SK-N-SH (cell line): Measurements from ENCODE around the gene RALGDS. TPM values are rescaled to one million over a fixed set of nuclear protein-coding genes. Genes with fewer than 3 reads are reported as not detected.

Source experiments
- CTCF ChIA-PET: fragments of 300-600, 350-600 bp; formaldehyde crosslinking; extraction: SDS; loops from one replicate; lab custom pipeline; 2021; lab: Yijun Ruan, JAX
- POLR2A ChIA-PET: fragments of 350-600 bp; sonication (Branson Sonifier 250); formaldehyde crosslinking; extraction: SDS; loops from one replicate; lab custom pipeline; 2020; ENCODE audit warnings: antibody characterized with exemption, inconsistent platforms; lab: Yijun Ruan, JAX
- DNase-seq: peaks from one replicate; pipeline ENCODE4 v3.0.0; 2012
- H2AFZ ChIP-seq: fragments of 200-600 bp; sonication (generic); 2 replicates; pipeline ENCODE4 v1.8.1; 2016; ENCODE audit warnings: antibody characterized with exemption, mild to moderate bottlenecking, low read depth
- H3F3A ChIP-seq: fragments of 200-600 bp; sonication (generic); replicated peaks from 2 replicates; pipeline ENCODE3; 2016; ENCODE audit warnings: antibody characterized with exemption, mild to moderate bottlenecking; ENCODE audit not compliant: insufficient read depth
- H3K27ac ChIP-seq, 2 experiments: fragments of 200-500 bp in 1 of 2; fragments of 200-600 bp in 1 of 2; sonication (Bioruptor generic) in 1 of 2; sonication (generic), shearing (Covaris generic) in 1 of 2; 2 replicates each; pipeline versions ENCODE4 v1.5.1 to v1.6.1; 2014 to 2016; ENCODE audit warnings: low read depth in 2 of 2, inconsistent platforms in 1 of 2, low read length in 1 of 2, mild to moderate bottlenecking in 1 of 2, mixed read lengths in 1 of 2
- H3K27me3 ChIP-seq: fragments of 200-600 bp; sonication (generic), shearing (Covaris generic); 2 replicates; pipeline ENCODE4 v1.6.1; 2016; ENCODE audit warnings: mixed run types; ENCODE audit not compliant: insufficient read depth
- H3K36me3 ChIP-seq, 2 experiments: fragments of 200-500 bp in 1 of 2; fragments of 200-600 bp in 1 of 2; sonication (Bioruptor generic) in 1 of 2; sonication (generic) in 1 of 2; replicated peaks in 1 of 2; 2 replicates each; pipeline versions ENCODE3 to v1.5.1; 2014 to 2016; ENCODE audit warnings: low read length in 1 of 2, mild to moderate bottlenecking in 1 of 2; ENCODE audit not compliant: insufficient read depth in 2 of 2, control insufficient read depth in 1 of 2
- H3K4me1 ChIP-seq, 2 experiments: fragments of 200-500 bp in 1 of 2; fragments of 200-600 bp in 1 of 2; sonication (Bioruptor generic) in 1 of 2; sonication (generic), shearing (Covaris generic) in 1 of 2; 2 replicates each; pipeline versions ENCODE4 v1.5.1 to v1.6.1; 2014 to 2016; ENCODE audit warnings: low read depth in 1 of 2, low read length in 1 of 2, mixed run types in 1 of 2; ENCODE audit not compliant: insufficient read depth in 2 of 2, control insufficient read depth in 1 of 2
- H3K4me2 ChIP-seq: fragments of 200-600 bp; sonication (generic), shearing (Covaris generic); 2 replicates; pipeline ENCODE4 v1.6.1; 2017; ENCODE audit warnings: mixed run types
- H3K4me3 ChIP-seq, 2 experiments: fragments of 200-500 bp in 1 of 2; fragments of 200-600 bp in 1 of 2; sonication (Bioruptor generic) in 1 of 2; sonication (generic), shearing (Covaris generic) in 1 of 2; 2 replicates each; pipeline versions ENCODE4 v1.5.1 to v1.8.1; 2014 to 2016; ENCODE audit warnings: low read depth in 2 of 2, inconsistent platforms in 1 of 2, low read length in 1 of 2, mild to moderate bottlenecking in 1 of 2, mixed read lengths in 1 of 2, moderate library complexity in 1 of 2
- H3K79me2 ChIP-seq: fragments of 200-600 bp; sonication (generic); 2 replicates; pipeline ENCODE4 v1.8.1; 2017; ENCODE audit warnings: mild to moderate bottlenecking; ENCODE audit not compliant: insufficient read depth
- H3K9ac ChIP-seq: fragments of 200-600 bp; sonication (generic); 2 replicates; pipeline ENCODE4 v1.6.1; 2017; ENCODE audit warnings: mixed run types
- H3K9me2 ChIP-seq: fragments of 200-600 bp; sonication (generic); 2 replicates; pipeline ENCODE4 v1.6.1; 2017; ENCODE audit warnings: mixed run types
- H3K9me3 ChIP-seq: fragments of 200-600 bp; sonication (generic); 2 replicates; pipeline ENCODE4 v1.6.1; 2017; ENCODE audit warnings: mixed run types, mild to moderate bottlenecking, moderate library complexity
- H4K20me1 ChIP-seq: fragments of 200-600 bp; sonication (generic); 2 replicates; pipeline ENCODE4 v1.6.1; 2017; ENCODE audit warnings: mild to moderate bottlenecking, mixed run types; ENCODE audit not compliant: insufficient read depth
- CHD2 ChIP-seq: fragments of 150-350 bp; IDR thresholded peaks from 2 replicates; pipeline ENCODE4 v1.6.1; 2018; ENCODE audit warnings: low read length; ENCODE audit not compliant: partially characterized antibody
- CTCF ChIP-seq: fragments of 200-600 bp; sonication (generic); IDR thresholded peaks from 2 replicates; pipeline ENCODE4 v1.6.1; 2017; ENCODE audit warnings: antibody characterized with exemption, mild to moderate bottlenecking, moderate library complexity
- ELF1 ChIP-seq: IDR thresholded peaks from 2 replicates; pipeline ENCODE4 v1.4.0; 2012
- EP300 ChIP-seq, 2 experiments: IDR thresholded peaks; 2 replicates each; pipeline versions ENCODE4 v1.4.0 to v1.6.1; 2012; ENCODE audit warnings: borderline replicate concordance in 1 of 2, low read depth in 1 of 2, low read length in 1 of 2
- EZH2phosphoT487 ChIP-seq: fragments of 200-600 bp; sonication (generic); IDR thresholded peaks from 2 replicates; pipeline ENCODE4 v1.6.1; 2017; ENCODE audit warnings: low read depth, mixed run types, mild to moderate bottlenecking, antibody characterized with exemption, moderate library complexity, borderline replicate concordance
- FOXJ3 ChIP-seq: sonication (generic); formaldehyde crosslinking; IDR thresholded peaks from 2 replicates; pipeline ENCODE4 v1.5.1; 2020; ENCODE audit warnings: mild to moderate bottlenecking, missing genetic modification reagents
- FOXM1 ChIP-seq: IDR thresholded peaks from 2 replicates; pipeline ENCODE4 v1.4.0; 2012; ENCODE audit warnings: low read depth, mild to moderate bottlenecking
- MXI1 ChIP-seq: IDR thresholded peaks from 2 replicates; pipeline ENCODE4 v1.6.1; 2012; ENCODE audit warnings: mild to moderate bottlenecking, low read depth, low read length, improper control_type of control experiment
- PBX3 ChIP-seq: IDR thresholded peaks from 2 replicates; pipeline ENCODE4; 2012
- RCOR1 ChIP-seq: fragments of 150-350 bp; IDR thresholded peaks from 2 replicates; pipeline ENCODE4 v1.6.1; 2017; ENCODE audit warnings: antibody characterized with exemption, low read length
- WGBS: methylation state at CpG from one replicate; pipeline ENCODE4 v1.1.6; 2017; ENCODE audit warnings: low lambda C conversion rate; 5-methylcytosine and 5-hydroxymethylcytosine counted together
- polyA plus RNA-seq, 3 experiments: library from polyadenylated mRNA; depleted of rRNA; stranded (reverse); fragments of >200 nt; gene quantifications; 2 replicates each; pipeline ENCODE4 v1.2.3, GENCODE V29; 2012

The RALGDS gene
- polyA plus RNA-seq, 1 of the 3 experiments (the other 2 are of a cell fraction), result 64.7 TPM

GRCh38 chr9:133090187-133090586, 30.9 kb downstream of the RALGDS start:
- no peak overlapping the region for H2AFZ ChIP-seq
- H3K4me2 ChIP-seq, result no peak overlapping the region
- H3K4me1 ChIP-seq, result peaks cover 0 to 36% of the 10 kb centered on the region in 2 experiments; a peak in 2 of 4 replicates
- peak overlapping the region in 1 of 2 experiments; percentile 93; a peak in 2 of 4 replicates for H3K27ac ChIP-seq
- POLR2A ChIA-PET, result interaction anchor here (0.7 to 1.2 kb wide), 3 partner anchors 13 to 29 kb away, joined by 4 to 8 read pairs (median 6); no protein-coding TSS in a partner anchor
- H3K9me2 ChIP-seq, result no peaks in the 10 kb centered on the region
- no peak for TF ChIP-seq CTCF
- peak; percentile 77; the same call in 1 of the 2 replicates for TF ChIP-seq MXI1
- TF ChIP-seq FOXJ3, result 0 out of 2 replicates have a peak, but pooled peaks have one; percentile 16
- TF ChIP-seq FOXM1, result no peak
- peak; percentile 84 for TF ChIP-seq RCOR1
- no peak for TF ChIP-seq EZH2phosphoT487
- peak; percentile 45 for TF ChIP-seq CHD2
- peak in 1 of 2 experiments; percentile 82; a peak in 2 of 4 replicates for TF ChIP-seq EP300 (IDR thresholded peaks at IDR 0.05; ENCODE audit: borderline replicate concordance in 1 of 2, low read depth in 1 of 2, low read length in 1 of 2)
- no peak for TF ChIP-seq ELF1
- TF ChIP-seq, all 33 proteins: peak for 5
- peak; percentile 77 for DNase-seq
- Histone ChIP-seq H3K36me3 (no peaks in the 10 kb centered on the region), H3K27me3 (no peaks in the 10 kb centered on the region), H3K9me3 (0 out of 2 replicates have a peak, but pooled peaks cover 2% of the 10 kb centered on the region), H4K20me1 (no peaks in the 10 kb centered on the region), H3F3A (peaks cover 5% of the 10 kb centered on the region), H3K79me2 (no peaks in the 10 kb centered on the region), H3K4me3 (no peak overlapping the region), H3K9ac (no peak overlapping the region)
- 52% methylated on average over 5 of the region's 6 CpGs for WGBS
- CTCF ChIA-PET, result interaction anchor here (0.8 to 6.6 kb wide), 7 partner anchors 10 to 113 kb away, joined by 3 to 40 read pairs (median 5); no protein-coding TSS in a partner anchor

- Histone ChIP-seq H3K79me2 (no peaks in the 10 kb centered on the region), H4K20me1 (no peaks in the 10 kb centered on the region), H2AFZ (no peak overlapping the region), H3K9me3 (no peaks in the 10 kb centered on the region), H3K27ac (peak overlapping the region in 1 of 2 experiments; percentile 14; a peak in 1 of 4 replicates), H3K9ac (no peak overlapping the region), H3K4me3 (no peak overlapping the region), H3K36me3 (no peaks in the 10 kb centered on the region), H3K4me1 (peaks cover 0 to 36% of the 10 kb centered on the region in 2 experiments; a peak in 2 of 4 replicates), H3F3A (peaks cover 4% of the 10 kb centered on the region), H3K9me2 (no peaks in the 10 kb centered on the region), H3K4me2 (no peak overlapping the region), H3K27me3 (no peaks in the 10 kb centered on the region)
- ChIA-PET CTCF (interaction anchor here (0.8 to 6.6 kb wide), 6 partner anchors 13 to 67 kb away, joined by 3 to 40 read pairs (median 11); no protein-coding TSS in a partner anchor), POLR2A (no interaction called here)
- DNase-seq, result no peak
- 94% methylated on average over 6 of the region's 6 CpGs for WGBS
- TF ChIP-seq PBX3 (peak; percentile 33; the same call in 1 of the 2 replicates), FOXJ3 (no peak)
Measured at GRCh38 chr9:133089271-133089671, 31.8 kb downstream of the RALGDS start.
